NCI-H2081 treated with DMSO at 0.1 percent for 48 hours (cell line): ENCODE measurements around the gene FAM110A.
"Not testable (repeated sequence)": the region's sequence is repeated elsewhere in the genome, so short reads cannot be mapped to it uniquely, and the experiment has no call there.

Experiments used
- DNase-seq: peaks from one replicate; lab custom pipeline; 2025; lab: John Stamatoyannopoulos, UW

FAM110A gene

DNA sequence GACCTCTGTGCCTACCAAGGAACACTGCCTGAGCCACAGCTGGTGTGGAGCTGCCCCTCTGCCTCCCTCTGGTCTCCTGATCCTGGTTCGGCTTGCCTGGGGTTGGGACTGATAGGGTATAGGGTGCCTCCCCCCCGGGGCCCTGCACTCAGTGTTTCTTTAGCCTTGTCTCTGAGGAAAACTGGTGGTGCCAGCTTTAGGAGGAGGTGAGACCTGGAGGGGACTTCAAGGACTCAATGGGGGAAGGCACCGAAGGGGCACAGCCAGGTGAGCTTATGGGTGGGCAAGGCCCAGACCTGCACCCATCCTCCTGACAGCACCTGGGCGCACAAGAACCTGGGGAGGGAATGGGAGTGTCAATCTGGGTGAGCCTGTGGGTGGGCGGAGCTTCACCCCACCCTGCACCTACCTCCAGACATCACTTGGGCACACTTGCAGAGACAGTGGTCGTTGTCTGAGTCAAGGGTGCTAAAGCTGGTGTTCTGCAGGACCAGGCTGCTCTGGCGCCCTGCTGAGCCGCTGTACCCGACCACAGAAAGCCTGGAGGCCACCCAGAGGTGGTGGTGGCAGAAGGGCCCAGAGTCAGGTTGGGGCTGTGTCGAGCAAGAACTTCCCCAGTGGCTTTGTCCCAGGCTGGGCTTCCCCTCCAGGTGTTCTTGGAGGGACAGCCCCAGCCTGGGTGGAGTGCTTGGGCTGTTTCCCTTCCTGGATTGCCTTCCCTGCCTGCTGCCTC lies 40.5 kb downstream of the FAM110A start:
- no peak for DNase-seq

DNA sequence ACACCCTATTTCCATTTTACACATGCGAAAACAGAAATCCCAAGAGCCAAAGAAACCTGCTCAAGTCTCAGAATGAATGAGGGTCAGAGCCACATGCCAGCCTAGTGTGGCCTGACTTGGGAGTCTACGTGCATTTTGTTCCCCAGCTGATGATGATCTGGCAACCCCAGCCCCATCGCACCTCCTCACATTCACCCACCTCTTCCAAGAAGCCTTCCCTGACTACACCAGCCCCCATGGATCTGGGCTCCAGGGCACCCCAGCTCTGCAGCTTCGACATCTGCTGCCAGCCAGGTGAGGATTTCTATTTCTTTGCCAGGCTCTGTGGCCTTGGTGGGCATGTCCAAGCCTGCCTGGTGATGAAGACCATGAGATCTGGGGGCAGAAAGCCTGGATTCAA lies 41.6 kb downstream of the FAM110A start:
- no peak for DNase-seq

DNA sequence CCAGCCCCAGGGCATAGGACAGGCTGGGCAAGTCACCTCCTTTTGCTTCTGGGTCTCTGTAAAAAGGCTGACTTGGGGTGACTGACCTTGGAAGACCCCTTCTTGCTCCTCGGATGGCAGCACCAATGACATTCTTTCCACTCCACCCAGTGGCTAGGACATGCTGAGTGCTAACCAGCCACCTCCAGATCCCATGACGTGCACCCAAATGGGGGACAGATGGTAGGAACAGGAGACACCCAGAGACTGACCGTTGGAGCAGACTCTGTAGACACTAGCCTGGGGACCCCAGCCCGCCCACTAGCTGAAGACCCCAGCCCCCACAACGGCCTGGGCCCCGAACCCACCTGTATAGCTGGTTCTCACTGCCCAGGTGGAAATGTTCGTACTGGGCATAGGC lies 44.3 kb downstream of the FAM110A start:
- no peak for DNase-seq

DNA sequence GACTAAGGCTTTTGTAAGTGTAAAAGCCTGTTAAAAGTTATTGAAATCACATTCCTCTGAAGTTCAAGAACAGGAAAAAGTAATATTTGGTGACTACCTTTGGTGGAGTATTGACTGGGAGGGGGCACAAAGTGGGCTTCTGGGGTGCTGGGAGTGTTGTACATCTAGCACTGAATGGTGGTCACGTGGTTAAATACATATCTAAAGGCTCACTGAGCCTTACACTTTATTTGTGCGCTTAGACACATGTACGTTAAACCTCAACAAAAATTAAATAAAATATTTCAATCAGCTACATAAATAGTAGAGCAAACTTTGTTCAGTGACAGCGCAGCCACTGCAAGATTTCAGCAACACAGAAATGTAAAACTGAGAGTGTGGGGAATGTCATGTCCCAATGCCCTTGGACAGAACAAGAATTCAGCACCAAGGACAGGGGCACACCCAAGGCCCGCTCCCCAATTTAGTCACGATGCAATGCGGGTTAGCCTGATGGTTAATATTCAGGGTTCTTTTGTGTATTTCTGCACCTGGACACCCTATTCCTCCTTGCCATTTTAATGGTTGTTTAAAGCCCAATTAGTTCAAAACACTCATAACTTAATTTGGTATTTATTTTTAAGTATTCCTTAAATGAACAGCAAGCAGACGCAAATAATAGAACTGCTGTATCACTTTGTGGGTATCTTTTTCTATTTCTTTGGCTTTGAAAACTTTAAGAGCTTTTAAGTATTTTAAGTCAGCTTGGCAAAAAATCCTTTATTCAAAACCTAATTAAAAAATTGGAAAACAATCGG lies 45.2 kb downstream of the FAM110A start:
- no peak for DNase-seq

DNA sequence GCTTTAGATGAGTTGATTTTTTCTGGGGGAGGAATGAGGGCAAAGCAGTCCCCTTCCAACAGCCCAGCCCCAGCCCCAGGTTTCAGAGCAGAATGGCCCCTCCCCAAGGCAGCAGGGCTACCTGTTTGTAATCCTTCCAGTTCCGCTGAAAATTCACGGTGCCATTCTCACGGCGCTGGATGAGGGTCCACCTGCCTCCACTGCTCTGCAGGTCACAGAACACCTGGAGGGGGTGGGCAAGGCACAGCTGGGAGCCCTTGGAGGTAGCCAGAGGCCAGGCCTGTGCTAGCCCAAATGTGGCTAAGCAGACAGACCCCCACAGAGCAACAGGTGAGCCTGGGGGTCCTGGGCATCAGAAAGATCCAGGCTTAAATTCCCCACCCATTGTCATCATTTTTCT lies 46.1 kb downstream of the FAM110A start:
- no peak for DNase-seq

DNA sequence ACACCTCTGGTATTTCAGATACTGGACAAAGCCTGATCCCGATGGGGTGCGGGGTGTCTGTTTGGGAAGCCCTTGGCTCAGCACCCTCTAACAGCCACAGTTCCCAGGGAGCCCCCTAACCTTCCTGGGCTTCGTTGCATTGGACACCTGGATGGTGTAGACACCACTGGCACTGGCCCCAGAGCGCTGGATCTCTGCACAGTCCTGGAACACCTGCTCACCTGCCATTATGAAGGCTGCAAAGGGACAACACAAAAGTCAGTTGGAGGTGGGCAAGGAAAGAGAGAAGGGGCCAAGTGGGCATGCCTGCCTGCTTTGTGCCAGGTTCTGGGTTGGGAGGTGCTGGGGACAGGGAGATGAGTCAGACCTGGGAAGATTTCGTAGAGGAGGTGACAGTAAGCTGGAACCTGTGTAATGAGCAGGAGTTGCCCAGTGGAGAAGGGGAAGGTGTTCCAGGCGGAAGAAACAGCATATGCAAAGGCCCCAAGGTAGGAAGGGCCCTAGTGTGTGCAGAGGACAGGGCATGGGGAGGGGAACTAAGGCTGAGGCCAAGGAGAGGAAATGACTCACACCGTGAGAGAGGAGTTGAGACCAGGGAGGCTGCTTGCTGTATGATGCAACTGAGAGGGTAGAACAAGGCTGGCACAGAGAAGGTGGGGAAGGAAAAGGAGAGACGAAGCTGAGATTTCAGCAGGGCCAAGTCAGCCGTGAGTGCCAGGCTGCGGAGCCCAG lies 47.7 kb downstream of the FAM110A start:
- no peak for DNase-seq

DNA sequence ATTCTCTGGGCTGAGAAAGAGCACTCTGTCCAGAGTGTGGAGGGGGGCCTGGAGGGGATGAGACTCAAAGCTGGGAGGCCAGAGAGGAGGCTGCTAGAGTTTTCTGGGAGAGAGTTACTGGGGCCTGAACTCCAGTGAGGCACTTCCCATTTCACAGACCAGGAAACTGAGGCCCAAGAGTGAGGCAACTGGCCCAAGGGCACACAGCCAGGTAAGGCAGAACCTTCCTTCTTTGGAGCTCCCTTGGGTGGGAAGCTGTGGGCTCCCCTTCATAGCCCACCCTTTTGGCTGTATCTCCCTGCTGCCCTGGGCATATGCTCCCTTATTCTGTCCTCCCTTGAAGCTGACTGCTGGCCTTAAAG lies 48.2 kb downstream of the FAM110A start:
- no peak for DNase-seq

DNA sequence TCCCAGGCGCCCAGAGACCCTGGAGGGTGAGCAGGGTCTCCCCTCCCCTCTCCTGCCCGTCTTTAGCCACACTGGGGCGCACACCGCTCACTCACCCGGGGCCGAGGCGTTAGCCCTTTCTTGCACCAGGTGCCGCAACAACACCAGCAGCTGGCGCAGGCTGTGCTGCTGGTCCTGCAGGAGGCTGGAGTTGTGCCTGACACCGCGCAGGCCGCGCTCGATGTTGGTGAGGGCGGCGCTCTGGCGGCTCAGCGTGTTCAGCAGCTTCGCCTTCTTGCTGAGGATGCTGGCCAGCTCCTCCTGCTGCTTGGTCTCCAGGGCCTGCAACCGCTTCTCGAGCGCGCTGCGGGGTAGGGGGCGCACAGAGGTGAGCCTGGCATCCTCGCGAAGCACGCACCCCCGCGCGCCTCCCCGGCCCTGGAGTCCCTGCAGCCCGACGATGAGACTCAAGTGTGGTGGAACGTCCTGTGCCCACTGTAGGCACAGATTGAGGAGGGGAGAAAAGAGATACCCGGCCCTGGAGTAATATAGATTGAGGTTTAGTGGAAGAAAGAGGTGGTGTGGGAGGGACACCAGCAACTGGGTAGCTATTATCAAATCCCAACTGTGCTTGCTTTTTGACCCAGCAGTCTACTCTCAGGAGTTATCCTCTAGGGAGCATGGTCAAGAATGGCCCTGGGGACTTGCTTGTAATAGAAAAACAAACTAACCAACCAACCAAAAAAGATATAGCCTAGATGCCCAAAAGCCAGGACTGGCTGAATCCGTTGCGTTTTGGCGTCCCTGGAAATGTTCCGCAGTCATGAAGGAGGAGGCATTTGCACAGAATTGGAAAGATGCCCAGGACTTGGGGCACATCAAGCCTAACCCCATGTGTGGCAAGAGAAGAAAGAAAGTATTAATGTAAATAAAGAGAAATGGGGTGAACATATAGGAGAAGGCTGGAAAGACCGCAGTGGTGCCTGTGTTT lies 51.8 kb downstream of the FAM110A start:
- DNase-seq = no peak

DNA sequence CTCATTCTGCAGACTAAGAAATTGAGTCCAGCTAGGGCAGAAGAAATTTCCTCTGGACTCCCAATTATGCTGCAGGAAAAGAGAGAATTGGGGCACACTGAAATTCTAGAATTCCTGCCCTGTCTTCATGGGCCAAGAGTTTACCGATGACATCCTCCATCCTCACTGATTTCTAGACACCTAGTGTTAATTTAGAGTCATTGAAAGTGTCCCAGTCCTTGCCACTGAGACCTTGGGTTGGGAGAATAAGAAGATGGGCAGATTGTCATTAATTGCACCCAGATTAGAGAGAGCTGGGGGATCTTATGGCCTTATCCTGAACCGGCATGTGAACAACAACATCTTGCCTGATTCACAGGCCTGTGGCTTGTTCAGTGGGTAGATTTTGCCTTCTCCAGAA lies 53.6 kb downstream of the FAM110A start:
- DNase-seq = no peak

DNA sequence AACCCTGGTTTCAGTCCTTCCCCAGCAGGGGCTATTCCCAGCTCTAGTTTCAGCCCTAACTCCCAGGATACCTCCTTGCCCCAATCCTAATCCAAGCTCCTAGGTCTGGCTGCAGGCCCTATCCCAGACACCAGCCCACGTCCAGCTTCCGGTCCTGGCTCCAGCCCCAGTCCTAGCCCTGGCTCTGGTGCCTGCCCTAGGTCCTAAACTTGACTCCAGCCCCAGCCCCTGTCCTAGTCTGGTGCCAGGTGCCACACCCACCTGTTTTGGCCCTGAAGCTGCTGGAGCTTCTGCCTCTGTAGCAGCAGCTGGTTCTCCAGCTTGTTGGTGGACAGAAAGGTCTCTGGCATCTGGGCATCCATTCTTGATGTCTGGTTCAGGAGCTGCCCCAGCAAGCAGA lies 54.5 kb downstream of the FAM110A start:
- no peak for DNase-seq

DNA sequence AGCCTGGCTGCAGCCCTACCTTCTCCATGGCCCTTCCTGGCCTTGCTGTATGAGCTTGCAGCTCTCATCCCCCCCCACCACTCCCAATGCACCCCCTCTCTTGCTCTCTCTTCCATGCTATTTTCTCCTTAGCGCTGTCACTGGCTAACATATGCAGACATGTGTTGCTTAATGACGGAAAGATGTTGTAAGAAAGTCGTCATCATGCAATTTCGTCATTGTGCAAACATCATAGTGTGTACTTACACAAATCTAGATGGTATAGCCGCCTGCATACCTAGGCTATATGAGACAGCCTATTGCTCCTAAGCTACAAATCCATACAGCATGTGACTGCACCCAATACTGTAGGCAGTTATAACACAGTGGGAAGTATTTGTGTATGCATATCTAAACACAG lies 55.6 kb downstream of the FAM110A start:
- DNase-seq = no peak

DNA sequence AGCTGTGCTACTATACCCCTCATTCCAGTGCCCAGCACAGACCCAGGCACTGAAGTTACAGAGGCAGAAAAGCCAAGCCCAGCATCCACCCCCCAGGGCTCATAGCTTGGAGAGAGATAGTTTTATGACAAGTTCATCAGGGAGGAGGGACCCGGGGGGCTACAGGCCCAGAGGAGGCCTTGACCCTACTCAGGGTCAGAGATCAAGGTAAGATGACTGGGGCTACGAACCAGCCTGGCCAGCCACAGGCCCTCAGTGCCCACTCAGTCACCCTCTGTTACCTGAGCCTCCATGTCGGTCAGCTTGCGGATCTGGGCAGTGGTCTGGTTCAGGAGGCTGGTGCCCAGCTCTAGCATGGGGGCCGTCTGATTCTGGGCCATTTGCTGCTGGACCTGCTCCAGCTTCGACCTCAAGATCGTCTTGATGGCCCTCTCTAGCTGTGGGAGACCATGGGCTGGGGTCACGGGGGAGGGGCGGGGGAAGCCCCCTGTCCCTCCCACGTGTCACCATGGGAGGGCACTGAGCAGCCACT lies 56.5 kb downstream of the FAM110A start:
- no peak for DNase-seq

DNA sequence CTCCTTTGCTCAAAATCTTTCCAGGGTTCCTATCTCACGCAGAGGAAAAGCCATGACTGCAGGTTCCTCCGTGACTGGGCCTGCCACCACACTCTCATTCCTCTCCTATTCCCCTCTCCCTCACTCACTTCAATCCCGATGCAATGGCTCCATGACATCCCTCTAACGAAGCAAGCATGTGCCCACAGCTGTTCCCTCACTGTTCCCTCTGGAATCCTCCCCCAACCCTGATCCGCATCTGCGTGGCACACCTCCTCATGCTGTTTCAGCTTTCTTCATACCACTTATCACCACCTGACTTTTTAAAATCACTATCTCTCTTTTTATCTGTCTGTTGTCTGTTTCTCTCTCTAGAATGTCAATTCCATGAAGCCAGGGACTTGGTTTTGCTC lies 57.1 kb downstream of the FAM110A start:
- DNase-seq = no peak

DNA sequence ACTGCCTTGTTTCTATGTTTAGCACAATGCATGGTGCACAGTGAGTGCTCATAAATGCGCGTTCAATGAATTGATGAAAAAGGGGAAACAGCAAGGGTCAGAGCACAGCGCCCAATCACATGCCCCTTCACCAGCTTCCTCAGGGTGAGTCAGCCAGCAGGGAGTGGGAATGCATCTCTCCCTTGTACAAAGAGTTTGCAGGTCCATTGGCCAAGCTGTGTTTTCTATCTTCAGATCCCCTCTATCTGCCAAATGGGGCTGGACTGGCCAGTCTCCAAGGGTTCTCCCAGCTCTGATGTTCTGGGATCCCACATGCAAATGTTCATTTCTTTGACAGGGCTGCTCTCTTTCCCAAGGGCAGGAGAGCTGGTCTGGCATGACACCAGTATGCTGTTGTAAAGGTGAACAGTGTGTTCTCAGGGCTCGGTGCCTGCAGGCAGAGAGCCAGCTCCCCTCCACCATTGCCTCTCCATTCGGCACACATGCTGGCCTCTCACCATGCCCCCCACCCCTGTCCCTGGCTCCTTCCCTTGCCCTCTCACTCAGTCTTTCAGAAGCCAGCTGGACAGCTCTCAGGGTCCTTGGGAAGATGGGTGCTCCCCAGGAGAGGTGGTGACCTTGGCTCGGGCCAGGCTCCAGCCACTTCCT lies 57.7 kb downstream of the FAM110A start:
- DNase-seq = no peak

DNA sequence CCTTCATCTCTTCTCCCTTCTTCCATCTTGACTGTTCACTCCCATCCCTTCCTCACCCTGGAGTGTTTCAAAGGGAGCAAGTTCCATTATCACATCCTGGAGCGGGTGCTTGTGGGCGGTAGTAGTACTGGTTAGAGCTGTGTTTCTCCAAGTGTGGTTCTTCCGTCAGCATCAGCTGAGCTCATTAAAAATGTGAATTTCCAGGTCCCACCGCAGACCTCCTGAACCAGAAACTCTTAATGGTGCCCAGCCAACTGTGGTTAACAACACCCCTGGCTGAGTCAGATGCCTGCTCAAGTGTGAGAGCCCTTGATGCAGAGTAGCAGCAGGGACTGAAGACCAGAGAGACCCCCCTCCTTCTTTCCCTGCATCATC lies 58.2 kb downstream of the FAM110A start:
- no peak for DNase-seq

DNA sequence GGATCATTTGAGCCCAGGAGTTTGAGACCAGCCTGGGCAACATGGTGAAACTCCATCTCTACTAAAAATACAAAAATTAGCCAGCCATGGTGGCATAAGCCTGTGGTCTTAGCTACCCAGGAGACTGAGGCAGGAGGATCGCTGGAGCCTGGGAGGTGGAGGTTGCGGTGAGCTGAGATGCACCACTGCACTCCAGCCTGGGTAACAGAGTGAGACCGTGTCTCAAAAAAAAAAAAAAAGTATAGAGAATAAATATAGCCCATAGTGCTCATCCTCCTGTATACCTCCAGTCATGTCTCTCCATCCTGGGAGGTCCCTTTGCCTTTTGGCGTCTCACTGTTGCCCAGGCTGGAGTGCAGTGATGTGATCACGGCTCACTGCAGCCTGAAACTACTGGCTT lies 58.9 kb downstream of the FAM110A start:
- DNase-seq = not testable (repeated sequence)
